AG10803 (cell line): ENCODE data around the gene CPLX1.

Experiments used
- DNase-seq: peaks from one replicate; pipeline ENCODE4 v3.0.0; 2010; ENCODE audit warnings: low read depth
- H3K4me3 ChIP-seq: 2 replicates; pipeline ENCODE4 v1.5.1; 2011; ENCODE audit warnings: mild to moderate bottlenecking, low read length, control low read depth
- TF ChIP-seq, protein P1 (sequence below): conservative IDR thresholded peaks from 2 replicates; pipeline ENCODE4 v1.5.1; 2011; ENCODE audit warnings: mild to moderate bottlenecking, low read length, control low read depth, inconsistent platforms

The CPLX1 gene

DNA sequence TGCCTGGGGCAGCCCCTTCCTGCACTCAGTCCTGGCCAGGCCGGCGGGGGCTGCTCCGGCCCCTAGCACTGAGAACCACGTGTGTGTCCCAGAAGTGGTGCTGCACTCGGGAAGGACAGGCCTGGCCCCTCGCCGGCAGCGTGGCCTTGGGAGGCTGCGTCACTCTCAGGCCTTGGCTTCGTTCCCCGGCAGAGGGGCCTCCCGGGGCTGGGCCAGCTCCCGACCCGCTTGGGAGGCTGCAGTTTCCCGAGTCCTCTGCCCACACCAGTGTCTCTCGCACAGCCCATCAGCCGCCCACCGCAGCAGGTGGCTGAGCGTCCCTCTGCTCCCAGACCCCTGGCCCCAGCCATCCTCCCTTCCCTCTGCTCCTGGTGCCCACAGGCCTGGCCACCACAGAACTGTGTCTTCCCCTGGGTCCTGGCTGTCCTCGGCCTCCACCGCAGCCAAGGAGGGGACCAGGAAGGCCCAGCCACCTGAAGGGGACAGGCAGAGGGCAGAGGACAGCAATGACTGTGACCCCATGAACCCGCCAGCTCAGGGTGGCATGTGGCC lies 10.9 kb upstream of the CPLX1 start:
- TF ChIP-seq, protein P1, sequence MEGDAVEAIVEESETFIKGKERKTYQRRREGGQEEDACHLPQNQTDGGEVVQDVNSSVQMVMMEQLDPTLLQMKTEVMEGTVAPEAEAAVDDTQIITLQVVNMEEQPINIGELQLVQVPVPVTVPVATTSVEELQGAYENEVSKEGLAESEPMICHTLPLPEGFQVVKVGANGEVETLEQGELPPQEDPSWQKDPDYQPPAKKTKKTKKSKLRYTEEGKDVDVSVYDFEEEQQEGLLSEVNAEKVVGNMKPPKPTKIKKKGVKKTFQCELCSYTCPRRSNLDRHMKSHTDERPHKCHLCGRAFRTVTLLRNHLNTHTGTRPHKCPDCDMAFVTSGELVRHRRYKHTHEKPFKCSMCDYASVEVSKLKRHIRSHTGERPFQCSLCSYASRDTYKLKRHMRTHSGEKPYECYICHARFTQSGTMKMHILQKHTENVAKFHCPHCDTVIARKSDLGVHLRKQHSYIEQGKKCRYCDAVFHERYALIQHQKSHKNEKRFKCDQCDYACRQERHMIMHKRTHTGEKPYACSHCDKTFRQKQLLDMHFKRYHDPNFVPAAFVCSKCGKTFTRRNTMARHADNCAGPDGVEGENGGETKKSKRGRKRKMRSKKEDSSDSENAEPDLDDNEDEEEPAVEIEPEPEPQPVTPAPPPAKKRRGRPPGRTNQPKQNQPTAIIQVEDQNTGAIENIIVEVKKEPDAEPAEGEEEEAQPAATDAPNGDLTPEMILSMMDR = no peak
- H3K4me3 ChIP-seq = no peak overlapping the region
- no peak for DNase-seq

DNA sequence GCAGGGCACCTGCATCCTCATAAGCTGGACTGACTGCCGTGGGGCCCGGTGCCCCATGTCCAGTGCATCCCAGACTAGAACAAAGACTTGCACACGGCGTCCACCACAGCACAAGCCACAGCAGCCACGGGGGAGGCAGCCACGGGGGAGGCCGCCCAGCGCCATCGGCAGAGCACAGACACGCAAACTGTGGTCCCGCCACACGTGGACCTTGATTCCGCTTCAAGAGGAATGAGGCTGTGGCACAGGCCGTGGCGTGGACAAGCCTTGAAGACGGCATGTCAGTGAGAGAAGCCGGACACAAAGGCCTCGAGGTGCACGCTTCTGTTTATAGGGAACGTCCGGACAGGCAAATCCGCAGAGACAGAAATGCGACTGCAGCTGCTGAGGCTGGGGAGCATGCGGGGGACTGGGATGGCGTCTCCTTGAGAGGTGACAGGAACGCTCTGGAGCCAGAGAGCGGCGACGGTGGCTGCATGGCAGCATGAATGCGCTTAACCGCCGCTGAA lies 10.1 kb upstream of the CPLX1 start:
- DNase-seq = no peak
- no peak overlapping the region for H3K4me3 ChIP-seq
- TF ChIP-seq, protein P1 = no peak

DNA sequence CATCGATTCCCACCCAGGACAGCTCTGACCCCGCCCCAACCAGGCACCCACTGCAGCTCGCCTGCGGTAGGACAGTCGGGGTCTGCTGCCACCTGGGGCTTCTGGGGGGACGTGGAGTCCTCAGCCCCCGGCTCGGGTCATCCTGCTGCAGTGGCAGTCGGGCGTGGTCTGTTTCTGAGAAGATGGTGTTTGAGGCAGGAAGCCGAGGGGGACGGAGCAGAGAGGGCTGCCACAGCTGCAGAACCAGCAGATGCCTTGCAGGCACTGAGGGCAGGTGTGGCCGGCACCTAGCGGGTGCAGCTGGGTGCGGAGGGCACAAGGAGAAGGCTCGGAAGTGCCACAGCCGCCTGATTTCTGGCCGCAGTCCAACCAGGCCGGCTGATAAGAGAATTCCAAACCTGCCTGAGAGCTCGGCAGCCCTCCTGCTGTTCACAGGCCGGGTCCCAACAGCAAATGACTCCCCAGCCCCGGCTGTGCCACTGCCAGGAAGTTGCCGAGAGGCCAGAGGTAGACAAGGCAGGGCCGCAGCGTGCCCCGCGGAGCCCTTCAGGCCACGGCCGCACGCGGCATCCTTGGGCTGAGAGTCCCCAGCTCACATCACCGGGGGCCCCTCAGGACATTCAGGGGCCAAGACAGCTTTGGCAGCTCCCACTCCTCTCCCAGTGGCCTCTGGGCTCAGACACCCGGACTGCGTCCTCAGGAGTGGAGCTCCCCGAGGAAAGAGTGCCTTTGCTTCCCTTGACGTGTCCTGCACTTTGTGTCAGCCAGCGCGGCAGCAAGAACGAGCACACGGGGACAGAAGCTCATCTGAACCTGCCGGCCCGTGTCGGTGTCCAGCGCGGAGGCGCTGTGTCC lies 9.4 kb upstream of the CPLX1 start:
- no peak overlapping the region for H3K4me3 ChIP-seq
- no peak for DNase-seq
- TF ChIP-seq, protein P1 = no peak

DNA sequence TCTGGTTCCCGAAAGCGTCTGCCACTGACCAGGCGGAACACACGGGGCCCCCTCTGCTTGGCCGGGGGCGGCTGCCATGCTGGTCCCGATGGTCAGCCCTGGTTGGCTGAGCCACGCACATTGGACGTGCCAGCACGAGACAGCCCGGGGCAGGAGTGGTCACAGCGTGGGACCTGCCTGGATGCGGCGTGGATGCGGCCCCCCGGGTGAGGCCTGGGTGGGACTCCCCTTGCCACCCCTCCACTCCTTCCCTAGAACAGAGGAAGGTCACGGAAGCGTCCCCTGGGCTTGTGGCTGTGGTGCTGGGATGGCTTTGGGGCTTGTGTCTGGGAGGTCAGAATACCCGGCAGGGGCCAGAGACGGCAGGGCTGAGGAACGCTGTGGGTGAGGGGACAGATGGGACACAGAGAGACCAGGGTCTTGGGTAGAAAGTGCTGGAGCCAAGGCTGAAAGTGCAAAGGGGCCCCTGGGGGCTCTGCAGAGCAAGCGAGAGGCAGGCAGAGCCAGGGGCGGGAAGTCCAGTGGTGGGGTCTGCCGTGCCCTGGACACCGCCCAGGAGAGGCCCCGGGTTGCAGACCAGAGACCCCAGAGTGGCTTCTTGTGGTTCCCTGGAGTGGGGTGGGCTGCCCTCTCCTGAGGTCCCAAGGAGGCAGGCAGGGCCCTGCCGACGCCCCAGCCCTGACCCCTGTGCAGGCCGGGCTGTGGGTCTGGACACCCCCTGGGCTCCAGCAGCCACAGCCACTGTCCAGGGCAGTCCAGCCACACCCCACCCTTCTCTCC lies 8.6 kb upstream of the CPLX1 start:
- DNase-seq = no peak
- TF ChIP-seq, protein P1 = no peak
- H3K4me3 ChIP-seq = no peak overlapping the region

DNA sequence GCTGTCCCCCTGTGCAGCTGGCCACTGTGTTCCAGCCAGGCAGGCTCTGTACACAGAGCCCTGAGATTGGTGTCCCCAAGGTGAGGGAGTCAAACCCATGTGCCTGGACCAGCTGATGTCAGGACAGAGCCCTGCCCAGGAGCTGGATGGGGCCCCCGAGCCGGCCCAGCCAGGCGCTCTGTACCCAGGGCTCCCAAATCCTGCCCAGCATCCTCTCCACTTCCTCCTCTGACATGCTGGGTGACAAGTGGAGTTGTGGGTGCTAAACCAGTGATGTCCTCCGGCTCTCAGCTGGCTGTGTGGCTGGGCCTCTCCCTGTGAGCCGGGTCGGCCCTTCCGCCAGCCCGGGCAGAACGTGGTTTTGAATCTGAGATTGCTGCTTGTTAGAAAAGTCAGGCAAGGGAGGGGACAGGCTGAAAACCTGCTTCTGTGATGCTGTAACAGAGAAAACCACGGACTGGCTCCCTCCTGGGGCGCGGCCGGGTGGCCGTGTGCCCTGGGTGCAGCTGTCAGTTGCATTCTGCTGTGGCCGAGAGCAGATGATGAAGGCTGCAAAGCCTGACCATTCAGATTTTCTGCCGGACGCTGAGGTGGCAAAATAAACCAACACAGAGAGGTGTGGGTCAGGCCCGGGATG lies 7.9 kb upstream of the CPLX1 start:
- TF ChIP-seq, protein P1 = no peak
- H3K4me3 ChIP-seq = no peak overlapping the region
- DNase-seq = no peak

DNA sequence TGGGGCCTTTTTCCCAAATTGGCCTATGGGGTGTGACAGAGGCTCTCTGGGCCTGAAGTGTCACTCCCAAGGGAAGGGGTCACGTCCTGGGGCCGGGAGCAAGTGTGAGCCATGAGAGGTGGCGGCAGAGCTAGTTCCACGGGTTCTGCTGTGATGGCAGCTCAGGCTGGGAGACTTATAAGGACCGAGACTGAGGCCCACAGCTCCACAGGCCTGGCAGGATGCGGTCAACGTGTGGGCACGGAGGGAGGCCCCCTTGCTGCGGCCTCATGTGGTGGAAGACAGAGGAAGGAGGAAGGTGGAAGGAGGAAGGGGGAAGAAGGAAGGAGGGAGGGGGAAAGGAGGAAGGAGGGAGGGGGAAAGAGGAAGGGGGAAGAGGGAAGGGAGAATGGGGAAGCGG lies 7.2 kb upstream of the CPLX1 start:
- DNase-seq = no peak
- TF ChIP-seq, protein P1 = no peak
- H3K4me3 ChIP-seq = no peak overlapping the region
